CD14-positive monocyte (primary cell): ENCODE data around the gene NNMT. TPM values are rescaled to one million over a fixed set of nuclear protein-coding genes. Genes with fewer than 3 reads are reported as not detected.

Experiments used
- DNase-seq, 3 donors: peaks; one replicate each; pipeline ENCODE4 v3.0.0-alpha.2; 2011 to 2022
- H2AFZ ChIP-seq: 2 replicates; pipeline ENCODE4 v1.6.0; 2012; ENCODE audit warnings: mild to moderate bottlenecking, low read depth, low read length, inconsistent platforms; ENCODE audit not compliant: insufficient read depth, poor library complexity, severe bottlenecking
- H3K27ac ChIP-seq, 2 donors: 1 replicate in 1 of 2; 2 replicates in 1 of 2; pipeline ENCODE4 v1.5.1; 2012 to 2013; ENCODE audit warnings: low read length in 2 of 2, control low read depth in 1 of 2, inconsistent platforms in 1 of 2, low read depth in 1 of 2, mild to moderate bottlenecking in 1 of 2
- H3K27me3 ChIP-seq, 2 donors: one replicate each; pipeline versions ENCODE4 v1.6.0 to v1.6.1; 2011 to 2013; ENCODE audit warnings: low read length in 2 of 2; ENCODE audit not compliant: control insufficient read depth in 2 of 2, insufficient read depth in 2 of 2
- H3K36me3 ChIP-seq, 2 donors: replicated peaks in 1 of 2; 1 replicate in 1 of 2; 2 replicates in 1 of 2; pipeline versions ENCODE4 v1.5.1 to v1.6.1; 2012 to 2013; ENCODE audit warnings: low read length in 2 of 2, control low read depth in 1 of 2, inconsistent platforms in 1 of 2, mild to moderate bottlenecking in 1 of 2; ENCODE audit not compliant: insufficient read depth in 2 of 2, control insufficient read depth in 1 of 2
- H3K4me1 ChIP-seq, 2 donors: 1 replicate in 1 of 2; 2 replicates in 1 of 2; pipeline versions ENCODE4 v1.5.1 to v1.6.1; 2012 to 2013; ENCODE audit warnings: low read length in 2 of 2, control low read depth in 1 of 2, inconsistent platforms in 1 of 2, mild to moderate bottlenecking in 1 of 2, moderate library complexity in 1 of 2; ENCODE audit not compliant: insufficient read depth in 2 of 2, control insufficient read depth in 1 of 2
- H3K4me2 ChIP-seq: replicated peaks from 2 replicates; pipeline ENCODE3; 2012; ENCODE audit warnings: low read length, moderate library complexity, mild to moderate bottlenecking; ENCODE audit not compliant: poor library complexity, severe bottlenecking; ENCODE audit errors: extremely low read depth
- H3K4me3 ChIP-seq, 3 experiments: fragments of 200-600 bp in 1 of 3; sonication (generic) in 1 of 3; replicated peaks in 1 of 3; 1 replicate in 2 of 3; 2 replicates in 1 of 3; pipeline ENCODE4 v1.5.1; 2011 to 2013; ENCODE audit warnings: low read length in 3 of 3, mild to moderate bottlenecking in 3 of 3, control low read depth in 2 of 3, low read depth in 2 of 3, inconsistent platforms in 1 of 3, moderate library complexity in 1 of 3
- H3K79me2 ChIP-seq: 2 replicates; pipeline ENCODE4 v1.6.0; 2012; ENCODE audit warnings: mild to moderate bottlenecking, control low read depth, inconsistent platforms, low read length, moderate library complexity; ENCODE audit not compliant: insufficient read depth
- H3K9ac ChIP-seq: 2 replicates; pipeline ENCODE4 v1.6.0; 2017; ENCODE audit warnings: low read length, mild to moderate bottlenecking; ENCODE audit not compliant: insufficient read depth, poor library complexity, severe bottlenecking
- H3K9me3 ChIP-seq, 2 donors: replicated peaks in 1 of 2; 1 replicate in 1 of 2; 2 replicates in 1 of 2; pipeline versions ENCODE4 v1.5.1 to v1.6.1; 2012 to 2013; ENCODE audit warnings: low read length in 2 of 2, control low read depth in 1 of 2; ENCODE audit not compliant: control insufficient read depth in 1 of 2, insufficient read depth in 1 of 2
- H4K20me1 ChIP-seq: 2 replicates; pipeline ENCODE4 v1.6.0; 2012; ENCODE audit warnings: mild to moderate bottlenecking, low read length, control low read depth, moderate library complexity; ENCODE audit not compliant: insufficient read depth
- H3K27ac Mint-ChIP-seq, 7 donors: one replicate each; pipeline ENCODE4 v1.8.0; 2020; ENCODE audit warnings: mild to moderate bottlenecking in 7 of 7, mixed read lengths in 7 of 7, moderate library complexity in 6 of 7, inconsistent platforms in 2 of 7
- H3K27me3 Mint-ChIP-seq, 3 donors: one replicate each; pipeline ENCODE4 v1.8.0; 2021 to 2022; ENCODE audit warnings: low read depth in 3 of 3, mild to moderate bottlenecking in 3 of 3, mixed read lengths in 3 of 3, moderate library complexity in 3 of 3, inconsistent platforms in 1 of 3
- H3K36me3 Mint-ChIP-seq, 2 donors: one replicate each; pipeline ENCODE4 v1.8.0; 2020; ENCODE audit warnings: mixed read lengths in 2 of 2, inconsistent platforms in 1 of 2, mild to moderate bottlenecking in 1 of 2
- H3K4me1 Mint-ChIP-seq: one replicate; pipeline ENCODE4 v1.8.0; 2020; ENCODE audit warnings: mild to moderate bottlenecking, mixed read lengths
- H3K4me3 Mint-ChIP-seq, 2 donors: one replicate each; pipeline ENCODE4 v1.8.0; 2020; ENCODE audit warnings: mild to moderate bottlenecking in 2 of 2, mixed read lengths in 2 of 2, moderate library complexity in 1 of 2
- H3K9me3 Mint-ChIP-seq, 7 donors: one replicate each; pipeline ENCODE4 v1.8.0; 2020 to 2022; ENCODE audit warnings: mixed read lengths in 7 of 7, mild to moderate bottlenecking in 6 of 7, moderate library complexity in 6 of 7, inconsistent platforms in 2 of 7
- WGBS: methylation state at CpG from one replicate; pipeline ENCODE4 v1.1.5; 2013; ENCODE audit warnings: missing lambda C conversion rate; ENCODE audit not compliant: insufficient coverage; 5-methylcytosine and 5-hydroxymethylcytosine counted together
- intact Hi-C, 2 donors: fragments of 100-400 bp; cut with micrococcal nuclease; formaldehyde crosslinking; loops; one replicate each; pipeline versions ENCODE4 v1.15.0 to v1.15.1; 2023
- polyA plus RNA-seq, 3 donors: library from polyadenylated mRNA; depleted of rRNA in 1 of 3; unstranded in 2 of 3; stranded (reverse) in 1 of 3; fragments of 300-500 nt in 2 of 3; fragments of >200 nt in 1 of 3; fragmentation: Illumina TruSeq in 2 of 3; gene quantifications; 1 replicate in 2 of 3; 2 replicates in 1 of 3; pipeline ENCODE4 v1.2.3, GENCODE V29; 2012 to 2021
- TF ChIP-seq, protein P1 (sequence below): fragments of 200-600 bp; IDR thresholded peaks from one replicate; pipeline ENCODE4 v1.8.0; 2022; ENCODE audit warnings: antibody characterized with exemption, mild to moderate bottlenecking

NNMT gene
- polyA plus RNA-seq, 3 donors: not detected

DNA sequence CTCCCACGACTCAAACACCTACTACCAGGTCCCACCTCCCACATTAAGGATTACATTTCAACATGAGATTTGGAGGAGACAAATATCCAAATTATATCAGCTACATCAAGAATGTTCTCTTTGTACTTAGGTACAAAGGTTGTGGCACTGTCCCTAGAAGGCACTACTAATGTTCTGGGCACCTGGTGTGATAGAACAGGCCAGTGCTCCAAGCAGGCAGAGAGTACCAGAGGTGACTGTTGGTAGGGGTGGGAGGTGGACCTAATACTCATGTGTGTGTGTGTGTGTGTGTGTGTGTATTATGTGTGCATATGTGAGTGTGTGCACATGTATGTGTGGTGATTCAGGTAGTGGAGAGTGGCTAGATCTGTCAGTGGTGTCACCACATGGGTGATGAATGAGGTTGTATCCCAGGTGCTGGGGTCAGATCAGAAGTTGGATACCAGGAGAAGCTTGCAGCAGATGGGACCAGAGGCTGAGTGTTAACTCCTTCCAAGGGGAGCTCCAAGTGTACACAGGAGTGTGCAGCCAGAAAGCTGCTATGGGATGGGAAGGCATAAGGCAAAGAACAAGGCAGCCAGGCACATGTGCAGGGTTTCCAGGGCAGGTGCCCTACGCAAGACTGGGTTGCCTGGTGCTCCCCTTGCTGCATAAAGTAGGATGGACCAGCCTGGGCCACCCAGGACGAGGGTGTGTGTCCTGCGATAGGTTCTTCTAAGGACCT, 17.7 kb upstream of the NNMT start:
- Mint-ChIP-seq H3K36me3 (no peaks in the 10 kb centered on the region), H3K4me1 (no peaks in the 10 kb centered on the region), H3K4me3 (peak overlapping the region in 1 of 2 donors; percentile 22), H3K27me3 (peaks cover 8 to 29% (median 14%) of the 10 kb centered on the region in 3 donors), H3K9me3 (no peaks in the 10 kb centered on the region), H3K27ac (no peak overlapping the region)
- Histone ChIP-seq H4K20me1 (no peaks in the 10 kb centered on the region), H3K27me3 (peaks cover 0 to 6% of the 10 kb centered on the region in 2 donors), H3K79me2 (no peaks in the 10 kb centered on the region), H3K9ac (no peak overlapping the region), H3K4me3 (no peak overlapping the region), H3K27ac (no peak overlapping the region), H3K36me3 (no peaks in the 10 kb centered on the region), H2AFZ (no peak overlapping the region), H3K4me1 (no peaks in the 10 kb centered on the region), H3K4me2 (no peak overlapping the region), H3K9me3 (no peaks in the 10 kb centered on the region)
- intact Hi-C loops: no loop called here
- TF ChIP-seq, protein P1, sequence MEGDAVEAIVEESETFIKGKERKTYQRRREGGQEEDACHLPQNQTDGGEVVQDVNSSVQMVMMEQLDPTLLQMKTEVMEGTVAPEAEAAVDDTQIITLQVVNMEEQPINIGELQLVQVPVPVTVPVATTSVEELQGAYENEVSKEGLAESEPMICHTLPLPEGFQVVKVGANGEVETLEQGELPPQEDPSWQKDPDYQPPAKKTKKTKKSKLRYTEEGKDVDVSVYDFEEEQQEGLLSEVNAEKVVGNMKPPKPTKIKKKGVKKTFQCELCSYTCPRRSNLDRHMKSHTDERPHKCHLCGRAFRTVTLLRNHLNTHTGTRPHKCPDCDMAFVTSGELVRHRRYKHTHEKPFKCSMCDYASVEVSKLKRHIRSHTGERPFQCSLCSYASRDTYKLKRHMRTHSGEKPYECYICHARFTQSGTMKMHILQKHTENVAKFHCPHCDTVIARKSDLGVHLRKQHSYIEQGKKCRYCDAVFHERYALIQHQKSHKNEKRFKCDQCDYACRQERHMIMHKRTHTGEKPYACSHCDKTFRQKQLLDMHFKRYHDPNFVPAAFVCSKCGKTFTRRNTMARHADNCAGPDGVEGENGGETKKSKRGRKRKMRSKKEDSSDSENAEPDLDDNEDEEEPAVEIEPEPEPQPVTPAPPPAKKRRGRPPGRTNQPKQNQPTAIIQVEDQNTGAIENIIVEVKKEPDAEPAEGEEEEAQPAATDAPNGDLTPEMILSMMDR: no peak
- DNase-seq: no peak
- 100% methylated on average over 1 of the region's 4 CpGs for WGBS

- Histone ChIP-seq H3K79me2 (no peaks in the 10 kb centered on the region), H3K4me2 (no peak overlapping the region), H2AFZ (no peak overlapping the region), H3K27ac (no peak overlapping the region), H3K9ac (no peak overlapping the region), H3K4me1 (no peaks in the 10 kb centered on the region), H3K27me3 (peaks cover 0 to 2% of the 10 kb centered on the region in 2 donors), H4K20me1 (no peaks in the 10 kb centered on the region), H3K9me3 (no peaks in the 10 kb centered on the region), H3K4me3 (no peak overlapping the region), H3K36me3 (no peaks in the 10 kb centered on the region)
- H3K27me3 Mint-ChIP-seq: peaks cover 3 to 21% (median 11%) of the 10 kb centered on the region in 3 donors
- WGBS: 89% methylated on average over 9 of the region's 9 CpGs
- H3K36me3 Mint-ChIP-seq: no peaks in the 10 kb centered on the region
- no peak for DNase-seq
- H3K27ac Mint-ChIP-seq: peak overlapping the region in 1 of 7 donors; percentile 26
- TF ChIP-seq, protein P1: no peak
- no peak overlapping the region for H3K4me3 Mint-ChIP-seq
- intact Hi-C loops: no loop called here
- no peaks in the 10 kb centered on the region for H3K9me3 Mint-ChIP-seq
- H3K4me1 Mint-ChIP-seq: no peaks in the 10 kb centered on the region
Measured at GRCh38 chr11:114279792-114280546, 16.2 kb upstream of the NNMT start.
